SK-N-SH treated with all-trans-retinoic acid at 6 μM for 48 hours (cell line): Measurements from ENCODE around the gene IL11RA.

ENCODE experiments used
- ATAC-seq: fragments of 200-7000 bp; cut with Tn5 transposase; 3 replicates; pipeline ENCODE4 v1.9.1; 2020; ENCODE audit warnings: mild to moderate bottlenecking, moderate library complexity
- BACH2 ChIP-seq: fragments of 250-450 bp; sonication (Bioruptor Pico); IDR thresholded peaks from 2 replicates; pipeline ENCODE4 v1.9.0; 2021; ENCODE audit warnings: mild to moderate bottlenecking, borderline replicate concordance
- CSDC2 ChIP-seq: fragments of 250-450 bp; sonication (Bioruptor Pico); IDR thresholded peaks from 2 replicates; pipeline ENCODE4 v1.5.0; 2020; ENCODE audit warnings: mild to moderate bottlenecking, moderate library complexity
- ESRRG ChIP-seq: fragments of 250-450 bp; sonication (Bioruptor Pico); IDR thresholded peaks from 2 replicates; pipeline ENCODE4 v1.6.1; 2021; ENCODE audit warnings: mild to moderate bottlenecking
- GLIS3 ChIP-seq: fragments of 250-450 bp; sonication (Bioruptor Pico); IDR thresholded peaks from 2 replicates; pipeline ENCODE4 v1.5.0; 2020; ENCODE audit warnings: mild to moderate bottlenecking, moderate library complexity
- ISL1 ChIP-seq: fragments of 250-450 bp; sonication (Bioruptor Pico); IDR thresholded peaks from 2 replicates; pipeline ENCODE4 v2.1.2; 2022; ENCODE audit warnings: mild to moderate bottlenecking, moderate library complexity
- OSR1 ChIP-seq: fragments of 250-450 bp; sonication (Bioruptor Pico); IDR thresholded peaks from 2 replicates; pipeline ENCODE4 v1.8.0; 2022; ENCODE audit warnings: moderate library complexity, mild to moderate bottlenecking, inconsistent platforms
- PATZ1 ChIP-seq: fragments of 250-450 bp; sonication (Bioruptor Pico); IDR thresholded peaks from 2 replicates; pipeline ENCODE4 v1.8.0; 2020; ENCODE audit warnings: mild to moderate bottlenecking, moderate library complexity, borderline replicate concordance
- RARB ChIP-seq: fragments of 250-450 bp; sonication (Bioruptor Pico); IDR thresholded peaks from 2 replicates; pipeline ENCODE4 v1.8.0; 2021; ENCODE audit warnings: mild to moderate bottlenecking, moderate library complexity
- SNAI2 ChIP-seq: fragments of 250-450 bp; sonication (Bioruptor Pico); IDR thresholded peaks from 2 replicates; pipeline ENCODE4 v1.5.0; 2020; ENCODE audit warnings: mild to moderate bottlenecking, moderate library complexity
- TCF4 ChIP-seq: fragments of 250-450 bp; sonication (Bioruptor Pico); IDR thresholded peaks from 2 replicates; pipeline ENCODE4 v1.8.0; 2021; ENCODE audit warnings: mild to moderate bottlenecking, moderate library complexity, borderline replicate concordance
- TOX ChIP-seq: fragments of 250-450 bp; sonication (Bioruptor Pico); IDR thresholded peaks from 2 replicates; pipeline ENCODE4 v1.8.0; 2021; ENCODE audit warnings: mild to moderate bottlenecking, moderate library complexity, borderline replicate concordance
- TSHZ2 ChIP-seq: fragments of 250-450 bp; sonication (Bioruptor Pico); IDR thresholded peaks from 2 replicates; pipeline ENCODE4 v1.5.0; 2020; ENCODE audit warnings: mild to moderate bottlenecking, moderate library complexity
- ZC3H10 ChIP-seq: fragments of 250-450 bp; sonication (Bioruptor Pico); IDR thresholded peaks from 2 replicates; pipeline ENCODE4 v1.5.1; 2021; ENCODE audit warnings: mild to moderate bottlenecking, moderate library complexity
- ZNF565 ChIP-seq: fragments of 450-650 bp; formaldehyde crosslinking; conservative IDR thresholded peaks from 2 replicates; pipeline ENCODE4 v1.5.0; 2020; ENCODE audit warnings: low read depth, mild to moderate bottlenecking, moderate library complexity
- ZNF70 ChIP-seq: fragments of 450-650 bp; formaldehyde crosslinking; IDR thresholded peaks from 2 replicates; pipeline ENCODE4 v1.5.0; 2020; ENCODE audit warnings: mild to moderate bottlenecking, moderate library complexity
- TF ChIP-seq, protein P1 (sequence below): fragments of 250-450 bp; sonication (Bioruptor Pico); IDR thresholded peaks from 2 replicates; pipeline ENCODE4 v1.8.0; 2021; ENCODE audit warnings: low read depth, mild to moderate bottlenecking, moderate library complexity, borderline replicate concordance
- TF ChIP-seq, protein P2 (sequence below): fragments of 250-450 bp; sonication (Bioruptor Pico); IDR thresholded peaks from 2 replicates; pipeline ENCODE4 v1.5.1; 2020; ENCODE audit warnings: low read depth, mild to moderate bottlenecking, moderate library complexity
- TF ChIP-seq, protein P3 (sequence below): fragments of 250-450 bp; sonication (Bioruptor Pico); IDR thresholded peaks from 2 replicates; pipeline ENCODE4 v1.5.1; 2021; ENCODE audit warnings: mild to moderate bottlenecking, moderate library complexity

The IL11RA gene

GRCh38 chr9:34651876-34652601, at the start of gene IL11RA:
Gene IL11RA (plus strand): TSS chr9:34652185. CDS start chr9:34655218, 3,033 bp downstream.
- no peak for ATAC-seq

DNA sequence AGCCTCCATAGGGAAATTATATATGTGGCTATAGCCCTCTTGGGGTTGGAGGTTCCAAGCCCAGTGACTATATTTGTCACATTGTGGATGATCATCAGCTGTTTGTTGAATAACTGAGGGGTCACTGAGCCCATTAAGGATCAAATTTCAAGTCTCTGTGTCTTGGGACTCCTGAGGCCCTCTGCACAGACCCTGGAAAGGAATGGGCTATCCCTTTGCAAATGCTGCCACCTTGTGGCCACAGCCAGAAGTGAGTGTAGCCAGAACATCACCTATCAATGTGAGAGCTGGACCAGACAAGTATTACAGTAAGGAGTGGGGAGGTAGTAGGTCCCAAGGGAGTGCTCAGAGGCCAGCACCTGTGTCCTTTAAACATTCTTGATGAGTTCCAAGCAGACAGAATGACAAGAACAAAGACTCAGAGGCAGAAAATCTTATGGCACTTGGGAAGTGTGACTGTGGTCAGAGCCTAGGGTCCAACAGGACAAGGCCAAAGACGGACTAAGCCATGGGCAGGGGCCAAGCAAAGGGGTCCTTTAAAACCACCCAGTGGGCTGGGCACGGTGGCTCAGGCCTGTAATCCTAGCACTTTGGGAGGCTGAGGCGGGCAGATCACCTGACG, 48.3 kb upstream of the IL11RA start:
- TF ChIP-seq CSDC2 (CRISPR knock-in tag) (no peak), ZNF565 (CRISPR knock-in tag) (no peak), ESRRG (CRISPR knock-in tag) (no peak), ZNF70 (CRISPR knock-in tag) (no peak), TCF4 (CRISPR knock-in tag) (no peak)
- TF ChIP-seq, protein P1, sequence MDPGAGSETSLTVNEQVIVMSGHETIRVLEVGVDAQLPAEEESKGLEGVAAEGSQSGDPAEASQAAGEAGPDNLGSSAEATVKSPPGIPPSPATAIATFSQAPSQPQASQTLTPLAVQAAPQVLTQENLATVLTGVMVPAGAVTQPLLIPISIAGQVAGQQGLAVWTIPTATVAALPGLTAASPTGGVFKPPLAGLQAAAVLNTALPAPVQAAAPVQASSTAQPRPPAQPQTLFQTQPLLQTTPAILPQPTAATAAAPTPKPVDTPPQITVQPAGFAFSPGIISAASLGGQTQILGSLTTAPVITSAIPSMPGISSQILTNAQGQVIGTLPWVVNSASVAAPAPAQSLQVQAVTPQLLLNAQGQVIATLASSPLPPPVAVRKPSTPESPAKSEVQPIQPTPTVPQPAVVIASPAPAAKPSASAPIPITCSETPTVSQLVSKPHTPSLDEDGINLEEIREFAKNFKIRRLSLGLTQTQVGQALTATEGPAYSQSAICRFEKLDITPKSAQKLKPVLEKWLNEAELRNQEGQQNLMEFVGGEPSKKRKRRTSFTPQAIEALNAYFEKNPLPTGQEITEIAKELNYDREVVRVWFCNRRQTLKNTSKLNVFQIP: no peak
- peak; percentile 96 for ATAC-seq

More at GRCh38 chr9:34651876-34652601, at the start of gene IL11RA:
- no peak for TF ChIP-seq PATZ1 (CRISPR knock-in tag)
- no peak for TF ChIP-seq ZC3H10 (CRISPR knock-in tag)
- no peak for TF ChIP-seq OSR1 (CRISPR knock-in tag)

DNA sequence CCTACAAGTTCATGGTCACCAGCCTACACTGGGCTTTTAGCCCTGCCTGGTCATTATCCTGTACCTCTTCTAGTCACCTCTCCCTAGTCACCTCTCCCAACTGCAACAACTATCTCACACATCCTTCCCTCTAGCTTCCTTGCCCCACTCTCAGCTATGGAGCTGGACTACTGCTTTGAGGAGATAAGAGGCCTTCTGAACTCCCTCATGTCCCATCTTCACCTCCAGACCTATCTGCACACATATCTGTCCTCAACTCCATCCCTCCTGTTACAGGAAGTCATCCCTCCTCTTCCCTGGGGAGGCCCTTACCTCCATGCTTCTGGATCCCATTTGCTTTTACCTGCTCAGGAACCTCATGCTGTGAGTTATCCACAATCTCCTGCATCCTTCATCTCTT, 45.8 kb upstream of the IL11RA start:
- ATAC-seq: no peak
- TF ChIP-seq, protein P2, sequence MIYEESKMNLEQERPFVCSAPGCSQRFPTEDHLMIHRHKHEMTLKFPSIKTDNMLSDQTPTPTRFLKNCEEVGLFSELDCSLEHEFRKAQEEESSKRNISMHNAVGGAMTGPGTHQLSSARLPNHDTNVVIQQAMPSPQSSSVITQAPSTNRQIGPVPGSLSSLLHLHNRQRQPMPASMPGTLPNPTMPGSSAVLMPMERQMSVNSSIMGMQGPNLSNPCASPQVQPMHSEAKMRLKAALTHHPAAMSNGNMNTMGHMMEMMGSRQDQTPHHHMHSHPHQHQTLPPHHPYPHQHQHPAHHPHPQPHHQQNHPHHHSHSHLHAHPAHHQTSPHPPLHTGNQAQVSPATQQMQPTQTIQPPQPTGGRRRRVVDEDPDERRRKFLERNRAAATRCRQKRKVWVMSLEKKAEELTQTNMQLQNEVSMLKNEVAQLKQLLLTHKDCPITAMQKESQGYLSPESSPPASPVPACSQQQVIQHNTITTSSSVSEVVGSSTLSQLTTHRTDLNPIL (CRISPR knock-in tag): no peak
- no peak for TF ChIP-seq RARB (CRISPR knock-in tag)
- TF ChIP-seq ZNF565 (CRISPR knock-in tag): no peak
- TF ChIP-seq PATZ1 (CRISPR knock-in tag): no peak
- TF ChIP-seq ZNF70 (CRISPR knock-in tag): no peak
- no peak for TF ChIP-seq SNAI2 (CRISPR knock-in tag)
- no peak for TF ChIP-seq TOX (CRISPR knock-in tag)
- no peak for TF ChIP-seq GLIS3 (CRISPR knock-in tag)
- no peak for TF ChIP-seq TSHZ2
- TF ChIP-seq ISL1 (CRISPR knock-in tag): no peak
- TF ChIP-seq, protein P1: no peak
- no peak for TF ChIP-seq CSDC2 (CRISPR knock-in tag)
- TF ChIP-seq, protein P3, sequence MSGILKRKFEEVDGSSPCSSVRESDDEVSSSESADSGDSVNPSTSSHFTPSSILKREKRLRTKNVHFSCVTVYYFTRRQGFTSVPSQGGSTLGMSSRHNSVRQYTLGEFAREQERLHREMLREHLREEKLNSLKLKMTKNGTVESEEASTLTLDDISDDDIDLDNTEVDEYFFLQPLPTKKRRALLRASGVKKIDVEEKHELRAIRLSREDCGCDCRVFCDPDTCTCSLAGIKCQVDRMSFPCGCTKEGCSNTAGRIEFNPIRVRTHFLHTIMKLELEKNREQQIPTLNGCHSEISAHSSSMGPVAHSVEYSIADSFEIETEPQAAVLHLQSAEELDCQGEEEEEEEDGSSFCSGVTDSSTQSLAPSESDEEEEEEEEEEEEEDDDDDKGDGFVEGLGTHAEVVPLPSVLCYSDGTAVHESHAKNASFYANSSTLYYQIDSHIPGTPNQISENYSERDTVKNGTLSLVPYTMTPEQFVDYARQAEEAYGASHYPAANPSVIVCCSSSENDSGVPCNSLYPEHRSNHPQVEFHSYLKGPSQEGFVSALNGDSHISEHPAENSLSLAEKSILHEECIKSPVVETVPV (CRISPR knock-in tag): no peak
- TF ChIP-seq BACH2: no peak
- TF ChIP-seq TCF4 (CRISPR knock-in tag): no peak
- no peak for TF ChIP-seq OSR1 (CRISPR knock-in tag)
